T-cell (primary cell): Measurements from ENCODE around the gene CD37. TPM values are rescaled to one million over a fixed set of nuclear protein-coding genes. Genes with fewer than 3 reads are reported as not detected.
"Not testable (repeated sequence)": the region's sequence is repeated elsewhere in the genome, so short reads cannot be mapped to it uniquely, and the experiment has no call there.

Source experiments
- ATAC-seq, 4 experiments: fragments of 200-7000 bp in 3 of 4; fragments of 150-1000 bp in 1 of 4; cut with Tn5 transposase; replicated peaks in 1 of 4; 1 replicate in 3 of 4; 2 replicates in 1 of 4; pipeline ENCODE4 v1.10.0; 2021; ENCODE audit warnings: moderate library complexity in 3 of 4, mild to moderate bottlenecking in 2 of 4, moderate number of reproducible peaks in 1 of 4
- CTCF ChIA-PET, 2 donors: fragments of 300-600 bp; sonication (Branson Sonifier 250); formaldehyde crosslinking; loops; one replicate each; lab custom pipeline; 2022; ENCODE audit warnings: antibody characterized with exemption in 2 of 2; lab: Charles Lee
- POLR2A ChIA-PET, 2 donors: fragments of 300-600 bp; sonication (Branson Sonifier 250); formaldehyde crosslinking; loops; one replicate each; lab custom pipeline; 2022; ENCODE audit warnings: antibody characterized with exemption in 2 of 2; lab: Charles Lee
- DNase-seq, 35 experiments: peaks; one replicate each; pipeline versions ENCODE4 v3.0.0 to v3.0.0-alpha.2; 2013 to 2023
- H3K27ac ChIP-seq: one replicate; pipeline ENCODE4 v1.5.1; 2013; ENCODE audit warnings: low read length
- H3K27me3 ChIP-seq, 2 experiments: replicated peaks in 1 of 2; 1 replicate in 1 of 2; 2 replicates in 1 of 2; pipeline versions ENCODE4 v1.6.1 to v1.7.0; 2013; ENCODE audit warnings: low read length in 1 of 2, mixed read lengths in 1 of 2; ENCODE audit not compliant: control insufficient read depth in 2 of 2, insufficient read depth in 2 of 2; ENCODE audit errors: extremely low read depth in 1 of 2
- H3K36me3 ChIP-seq, 2 donors: 1 replicate in 1 of 2; 2 replicates in 1 of 2; pipeline versions ENCODE4 v1.6.1 to v1.7.0; 2013; ENCODE audit warnings: low read length in 1 of 2; ENCODE audit not compliant: control insufficient read depth in 2 of 2, insufficient read depth in 1 of 2; ENCODE audit errors: extremely low read depth in 1 of 2
- H3K4me1 ChIP-seq, 2 experiments: 1 replicate in 1 of 2; 2 replicates in 1 of 2; pipeline versions ENCODE4 v1.6.1 to v1.7.0; 2013; ENCODE audit warnings: low read length in 2 of 2, mixed read lengths in 1 of 2; ENCODE audit not compliant: insufficient read depth in 2 of 2, control insufficient read depth in 1 of 2; ENCODE audit errors: extremely low read depth in 1 of 2
- H3K4me3 ChIP-seq, 2 donors: 1 replicate in 1 of 2; 2 replicates in 1 of 2; pipeline versions ENCODE4 v1.5.1 to v1.7.0; 2013; ENCODE audit warnings: mild to moderate bottlenecking in 2 of 2, low read length in 1 of 2, moderate library complexity in 1 of 2; ENCODE audit not compliant: control insufficient read depth in 1 of 2; ENCODE audit errors: extremely low read depth in 1 of 2
- H3K9me3 ChIP-seq: 2 replicates; pipeline ENCODE4 v1.7.0; 2013
- H3K27ac Mint-ChIP-seq, 2 donors: one replicate each; pipeline ENCODE4 v1.8.0; 2020 to 2021; ENCODE audit warnings: mild to moderate bottlenecking in 2 of 2, mixed read lengths in 2 of 2
- H3K27me3 Mint-ChIP-seq, 2 donors: one replicate each; pipeline ENCODE4 v1.8.0; 2021 to 2022; ENCODE audit warnings: mixed read lengths in 2 of 2
- H3K36me3 Mint-ChIP-seq: one replicate; pipeline ENCODE4 v1.8.0; 2021; ENCODE audit warnings: mixed read lengths
- H3K4me1 Mint-ChIP-seq, 3 donors: one replicate each; pipeline ENCODE4 v1.8.0; 2020 to 2022; ENCODE audit warnings: mixed read lengths in 3 of 3, mild to moderate bottlenecking in 1 of 3
- H3K4me3 Mint-ChIP-seq, 3 donors: one replicate each; pipeline ENCODE4 v1.8.0; 2020 to 2022; ENCODE audit warnings: mild to moderate bottlenecking in 3 of 3, mixed read lengths in 3 of 3, moderate library complexity in 3 of 3
- H3K9me3 Mint-ChIP-seq, 3 donors: one replicate each; pipeline ENCODE4 v1.8.0; 2020 to 2022; ENCODE audit warnings: mixed read lengths in 3 of 3
- WGBS: methylation state at CpG from one replicate; pipeline ENCODE4 v1.1.5; 2013; ENCODE audit warnings: missing lambda C conversion rate; ENCODE audit not compliant: insufficient coverage; 5-methylcytosine and 5-hydroxymethylcytosine counted together
- total RNA-seq, 35 experiments: library from RNA in 6 of 35; stranded (reverse) in 6 of 35; fragments of 120-200 nt in 1 of 35; gene quantifications; one replicate each; pipeline versions ENCODE4 v1.2.1 to v1.2.4 and lab custom pipeline; 2013 to 2026

CD37 gene
- total RNA-seq, 5 donors from 2014 or later (not counting 1 experiment from before 2014, with no cell fraction given): 365 to 435 (median 369) TPM

GRCh38 chr19:49309087-49309486 is 26.1 kb upstream of the CD37 start:
- ChIA-PET POLR2A (no interaction called here), CTCF (no interaction called here)
- Histone ChIP-seq H3K4me1 (no peaks in the 10 kb centered on the region), H3K36me3 (peaks cover 5 to 23% of the 10 kb centered on the region in 2 donors), H3K27me3 (no peaks in the 10 kb centered on the region), H3K27ac (no peak overlapping the region), H3K9me3 (no peaks in the 10 kb centered on the region), H3K4me3 (no peak overlapping the region)
- ATAC-seq (no peak), DNase-seq (no peak)
- Mint-ChIP-seq H3K27me3 (no peaks in the 10 kb centered on the region), H3K27ac (no peak overlapping the region), H3K9me3 (no peaks in the 10 kb centered on the region), H3K4me3 (no peak overlapping the region), H3K4me1 (peaks cover 0 to 5% (median 5%) of the 10 kb centered on the region in 3 donors), H3K36me3 (peaks cover 29% of the 10 kb centered on the region)
- 81% methylated on average over 4 of the region's 6 CpGs for WGBS

GRCh38 chr19:49315111-49315510 is 20.1 kb upstream of the CD37 start:
- H3K4me3 Mint-ChIP-seq: no peak overlapping the region
- no peaks in the 10 kb centered on the region for H3K27me3 Mint-ChIP-seq
- Histone ChIP-seq H3K4me3 (no peak overlapping the region), H3K9me3 (peaks cover 2% of the 10 kb centered on the region), H3K27ac (no peak overlapping the region), H3K4me1 (no peaks in the 10 kb centered on the region), H3K36me3 (peaks cover 0 to 14% of the 10 kb centered on the region in 2 donors), H3K27me3 (no peaks in the 10 kb centered on the region)
- H3K27ac Mint-ChIP-seq: no peak overlapping the region
- ATAC-seq (no peak), DNase-seq (no peak)
- WGBS: no CpG with 5 or more reads among the region's 1 CpG
- H3K9me3 Mint-ChIP-seq: peaks cover 0 to 9% (median 8%) of the 10 kb centered on the region in 3 donors
- H3K36me3 Mint-ChIP-seq: peaks cover 54% of the 10 kb centered on the region
- POLR2A ChIA-PET: no interaction called here
- CTCF ChIA-PET: no interaction called here
- peaks cover 0 to 13% (median 10%) of the 10 kb centered on the region in 3 donors for H3K4me1 Mint-ChIP-seq

GRCh38 chr19:49316284-49316683 is 18.9 kb upstream of the CD37 start:
- H3K9me3 Mint-ChIP-seq: peaks cover 0 to 9% (median 8%) of the 10 kb centered on the region in 3 donors
- H3K36me3 Mint-ChIP-seq: peaks cover 42% of the 10 kb centered on the region
- no peak for DNase-seq
- H3K27me3 Mint-ChIP-seq: no peaks in the 10 kb centered on the region
- H3K4me1 ChIP-seq: no peaks in the 10 kb centered on the region
- no peak overlapping the region for H3K27ac ChIP-seq
- H3K4me3 ChIP-seq: no peak overlapping the region
- no peaks in the 10 kb centered on the region for H3K27me3 ChIP-seq
- H3K4me3 Mint-ChIP-seq: no peak overlapping the region
- peaks cover 2% of the 10 kb centered on the region for H3K9me3 ChIP-seq
- H3K36me3 ChIP-seq: peaks cover 0 to 7% of the 10 kb centered on the region in 2 donors
- POLR2A ChIA-PET: interaction anchor here in 1 of 2 donors (0.7 kb wide), 1 partner anchor 271 kb away, joined by 3 read pairs; no protein-coding TSS in a partner anchor
- no peak overlapping the region for H3K27ac Mint-ChIP-seq
- CTCF ChIA-PET: no interaction called here
- ATAC-seq: no peak
- peaks cover 0 to 13% (median 10%) of the 10 kb centered on the region in 3 donors for H3K4me1 Mint-ChIP-seq

- Mint-ChIP-seq H3K4me1 (peaks cover 0 to 10% (median 8%) of the 10 kb centered on the region in 3 donors), H3K27ac (no peak overlapping the region), H3K27me3 (no peaks in the 10 kb centered on the region), H3K4me3 (no peak overlapping the region), H3K9me3 (peaks cover 0 to 9% (median 8%) of the 10 kb centered on the region in 3 donors), H3K36me3 (peaks cover 42% of the 10 kb centered on the region)
- Histone ChIP-seq H3K4me1 (no peaks in the 10 kb centered on the region), H3K27me3 (no peaks in the 10 kb centered on the region), H3K27ac (no peak overlapping the region), H3K9me3 (peaks cover 2% of the 10 kb centered on the region), H3K36me3 (peaks cover 0 to 6% of the 10 kb centered on the region in 2 donors), H3K4me3 (no peak overlapping the region)
- DNase-seq (no peak), ATAC-seq (no peak)
- POLR2A ChIA-PET: interaction anchor here in 1 of 2 donors (0.7 kb wide), 1 partner anchor 269 kb away, joined by 3 read pairs; no protein-coding TSS in a partner anchor
- CTCF ChIA-PET: interaction anchor here in 1 of 2 donors (0.6 kb wide), 1 partner anchor 15 kb away, joined by 3 read pairs; no protein-coding TSS in a partner anchor
These were observed 16.9 kb upstream of the CD37 start for GRCh38 chr19:49318296-49318695.

GRCh38 chr19:49324801-49325576 is 10.2 kb upstream of the CD37 start, which contains the start of gene SLC6A16:
Gene SLC6A16 (minus strand): TSS chr19:49325191. CDS start chr19:49311347, 13,844 bp downstream.
- H3K4me3 Mint-ChIP-seq: no peak within 1 kb of the TSS
- DNase-seq: no peak
- Histone ChIP-seq H3K4me3 (no peak within 1 kb of the TSS), H3K36me3 (peaks cover 10 to 12% of the 10 kb centered on the region in 2 donors), H3K4me1 (no peaks in the 10 kb centered on the region), H3K27me3 (no peaks in the 10 kb centered on the region), H3K27ac (no peak within 1 kb of the TSS), H3K9me3 (no peaks in the 10 kb centered on the region)
- H3K27me3 Mint-ChIP-seq: no peaks in the 10 kb centered on the region
- H3K9me3 Mint-ChIP-seq: no peaks in the 10 kb centered on the region
- no peak within 1 kb of the TSS for H3K27ac Mint-ChIP-seq
- ATAC-seq: no peak
- ChIA-PET POLR2A (interaction anchor here in 1 of 2 donors (0.7 kb wide), 1 partner anchor 16 kb away, joined by 3 read pairs; no protein-coding TSS in a partner anchor), CTCF (no interaction called here)
- WGBS: 89% methylated on average over 24 of the region's 38 CpGs
- H3K36me3 Mint-ChIP-seq: peaks cover 24% of the 10 kb centered on the region
- peaks cover 18 to 31% (median 21%) of the 10 kb centered on the region in 3 donors for H3K4me1 Mint-ChIP-seq

GRCh38 chr19:49325756-49326155 is 9.4 kb upstream of the CD37 start:
- H3K27ac Mint-ChIP-seq, DNase-seq, H3K27ac ChIP-seq, H3K27me3 Mint-ChIP-seq, ATAC-seq, H3K4me1 ChIP-seq, H3K27me3 ChIP-seq, H3K4me3 Mint-ChIP-seq, H3K9me3 ChIP-seq, H3K9me3 Mint-ChIP-seq, H3K4me3 ChIP-seq: not testable (repeated sequence)
- Mint-ChIP-seq H3K36me3 (peaks cover 28% of the 10 kb centered on the region), H3K4me1 (peaks cover 24 to 37% (median 26%) of the 10 kb centered on the region in 3 donors)
- 98% methylated on average over 11 of the region's 13 CpGs for WGBS
- H3K36me3 ChIP-seq: peaks cover 12 to 16% of the 10 kb centered on the region in 2 donors
- CTCF ChIA-PET: interaction anchor here in 1 of 2 donors (0.7 kb wide), 1 partner anchor 19 kb away, joined by 3 read pairs; no protein-coding TSS in a partner anchor
- POLR2A ChIA-PET: interaction anchor here in 1 of 2 donors (0.7 kb wide), 1 partner anchor 15 kb away, joined by 3 read pairs; no protein-coding TSS in a partner anchor
